Tibial nerve (tissue), 4 donors: ENCODE data around the gene DMBT1.

ENCODE experiments used
- EP300 ChIP-seq, 2 donors: sonication (generic); formaldehyde crosslinking; IDR thresholded peaks; one replicate each; pipeline ENCODE4 v1.6.1; 2017; ENCODE audit warnings: antibody characterized with exemption in 2 of 2, mild to moderate bottlenecking in 1 of 2
- POLR2A ChIP-seq, 2 donors: fragments of 450-650 bp; IDR thresholded peaks; one replicate each; pipeline ENCODE4 v1.6.1; 2017; ENCODE audit warnings: antibody characterized with exemption in 2 of 2, mild to moderate bottlenecking in 2 of 2, moderate library complexity in 2 of 2
- TF ChIP-seq, protein P1 (sequence below), 5 experiments: fragments of 200-600 bp in 3 of 5; fragments of 450-650 bp in 2 of 5; sonication (generic) in 3 of 5; IDR thresholded peaks; one replicate each; pipeline ENCODE4 v1.5.1; 2016 to 2019; ENCODE audit warnings: antibody characterized with exemption in 5 of 5, mild to moderate bottlenecking in 3 of 5, moderate library complexity in 2 of 5

DNA sequence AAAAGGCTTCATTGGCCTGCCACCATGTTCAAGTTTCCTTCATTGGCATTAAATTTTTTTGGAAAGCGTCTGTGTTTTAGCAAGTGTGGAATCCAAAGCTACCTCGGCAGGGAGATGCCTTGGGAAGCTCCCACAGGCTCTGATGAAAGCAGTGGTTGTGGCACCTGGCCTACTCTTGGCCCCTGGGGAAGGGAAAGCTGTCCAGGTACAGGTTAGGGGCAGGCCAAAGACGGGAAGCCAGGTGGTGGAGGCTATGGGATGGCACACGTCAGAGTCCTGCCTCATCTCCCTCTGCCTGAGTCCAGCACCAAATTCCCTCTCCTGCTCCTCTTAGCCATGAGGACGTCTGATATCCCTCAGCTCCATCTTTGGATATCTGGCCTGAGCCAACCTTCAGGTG, 89.3 kb downstream of the DMBT1 start:
- TF ChIP-seq POLR2A (IDR thresholded peaks at IDR 0.05) (no peak), EP300 (IDR thresholded peaks at IDR 0.05) (no peak)
- TF ChIP-seq, protein P1, sequence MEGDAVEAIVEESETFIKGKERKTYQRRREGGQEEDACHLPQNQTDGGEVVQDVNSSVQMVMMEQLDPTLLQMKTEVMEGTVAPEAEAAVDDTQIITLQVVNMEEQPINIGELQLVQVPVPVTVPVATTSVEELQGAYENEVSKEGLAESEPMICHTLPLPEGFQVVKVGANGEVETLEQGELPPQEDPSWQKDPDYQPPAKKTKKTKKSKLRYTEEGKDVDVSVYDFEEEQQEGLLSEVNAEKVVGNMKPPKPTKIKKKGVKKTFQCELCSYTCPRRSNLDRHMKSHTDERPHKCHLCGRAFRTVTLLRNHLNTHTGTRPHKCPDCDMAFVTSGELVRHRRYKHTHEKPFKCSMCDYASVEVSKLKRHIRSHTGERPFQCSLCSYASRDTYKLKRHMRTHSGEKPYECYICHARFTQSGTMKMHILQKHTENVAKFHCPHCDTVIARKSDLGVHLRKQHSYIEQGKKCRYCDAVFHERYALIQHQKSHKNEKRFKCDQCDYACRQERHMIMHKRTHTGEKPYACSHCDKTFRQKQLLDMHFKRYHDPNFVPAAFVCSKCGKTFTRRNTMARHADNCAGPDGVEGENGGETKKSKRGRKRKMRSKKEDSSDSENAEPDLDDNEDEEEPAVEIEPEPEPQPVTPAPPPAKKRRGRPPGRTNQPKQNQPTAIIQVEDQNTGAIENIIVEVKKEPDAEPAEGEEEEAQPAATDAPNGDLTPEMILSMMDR (IDR thresholded peaks at IDR 0.05): no peak
